Fibroblast of lung (primary cell): ENCODE results near the gene FILIP1L. TPM values are rescaled to one million over a fixed set of nuclear protein-coding genes. Genes with fewer than 3 reads are reported as not detected.

Experiments
- DNase-seq, 2 donors: peaks; one replicate each; pipeline versions ENCODE4 v3.0.0 to v3.0.0-alpha.2; 2010; ENCODE audit warnings: low read depth in 2 of 2
- H2AFZ ChIP-seq: 2 replicates; pipeline ENCODE4 v1.5.1; 2012; ENCODE audit warnings: low read length, control low read depth, inconsistent platforms
- H3K27ac ChIP-seq: 2 replicates; pipeline ENCODE4 v1.5.1; 2011; ENCODE audit warnings: low read length, control low read depth; ENCODE audit not compliant: insufficient read depth
- H3K27me3 ChIP-seq: 2 replicates; pipeline ENCODE4 v1.5.1; 2011; ENCODE audit warnings: mild to moderate bottlenecking, low read length; ENCODE audit not compliant: control insufficient read depth, insufficient read depth
- H3K36me3 ChIP-seq: 2 replicates; pipeline ENCODE4 v1.5.1; 2011; ENCODE audit warnings: low read length; ENCODE audit not compliant: control insufficient read depth, insufficient read depth
- H3K4me1 ChIP-seq: 2 replicates; pipeline ENCODE4 v1.5.1; 2011; ENCODE audit warnings: low read length; ENCODE audit not compliant: control insufficient read depth, insufficient read depth; ENCODE audit errors: extremely low read depth
- H3K4me2 ChIP-seq: 2 replicates; pipeline ENCODE4 v1.5.1; 2011; ENCODE audit warnings: low read length, control low read depth; ENCODE audit not compliant: insufficient read depth; ENCODE audit errors: extremely low read depth
- H3K4me3 ChIP-seq, 4 experiments: fragments of 200-600 bp in 1 of 4; sonication (generic) in 1 of 4; replicated peaks in 1 of 4; 2 replicates each; pipeline ENCODE4 v1.5.1; 2011 to 2016; ENCODE audit warnings: low read length in 4 of 4, low read depth in 3 of 4, mild to moderate bottlenecking in 3 of 4, control low read depth in 2 of 4, inconsistent platforms in 1 of 4, mixed read lengths in 1 of 4; ENCODE audit not compliant: insufficient read depth in 1 of 4; ENCODE audit errors: control extremely low read depth in 1 of 4
- H3K79me2 ChIP-seq: 2 replicates; pipeline ENCODE4 v1.5.1; 2012; ENCODE audit warnings: mild to moderate bottlenecking, low read length, inconsistent platforms; ENCODE audit not compliant: control insufficient read depth, insufficient read depth
- H3K9ac ChIP-seq: 2 replicates; pipeline ENCODE4 v1.5.1; 2011; ENCODE audit warnings: mild to moderate bottlenecking, low read length, control low read depth; ENCODE audit not compliant: insufficient read depth
- H3K9me3 ChIP-seq: 2 replicates; pipeline ENCODE4 v1.5.1; 2012; ENCODE audit warnings: low read depth, low read length; ENCODE audit not compliant: control insufficient read depth, insufficient read depth
- H4K20me1 ChIP-seq: 2 replicates; pipeline ENCODE4 v1.5.1; 2011; ENCODE audit warnings: low read length; ENCODE audit not compliant: control insufficient read depth, insufficient read depth; ENCODE audit errors: extremely low read depth
- CTCF ChIP-seq, 2 donors: IDR thresholded peaks in 1 of 2; conservative IDR thresholded peaks in 1 of 2; 1 replicate in 1 of 2; 2 replicates in 1 of 2; pipeline ENCODE4 v1.5.1; 2011 to 2012; ENCODE audit warnings: low read length in 2 of 2, control low read depth in 1 of 2, inconsistent platforms in 1 of 2, low read depth in 1 of 2, mild to moderate bottlenecking in 1 of 2
- EZH2 ChIP-seq: IDR thresholded peaks from 2 replicates; pipeline ENCODE4 v1.5.1; 2012; ENCODE audit warnings: low read length, control low read depth, mild to moderate bottlenecking; ENCODE audit errors: missing control alignments
- polyA plus RNA-seq, 2 donors: library from polyadenylated mRNA; depleted of rRNA in 1 of 2; stranded (reverse) in 1 of 2; unstranded in 1 of 2; fragments of >200 nt; gene quantifications; 2 replicates each; pipeline ENCODE4 v1.2.1, GENCODE V29; 2011 to 2012; ENCODE audit warnings: missing spikeins in 1 of 2
- total RNA-seq: library from RNA; depleted of rRNA; stranded (reverse); fragments of >200 nt; gene quantifications from 2 replicates; pipeline ENCODE4 v1.2.1, GENCODE V29; 2014

The FILIP1L gene
- total and polyA plus RNA-seq, 2 donors (not counting 1 experiment from before 2014, with no cell fraction given): 92.8 to 126 TPM

GRCh38 chr3:99838755-99839154, 275.5 kb downstream of the FILIP1L start:
- H3K4me3 ChIP-seq: no peak overlapping the region
- no peaks in the 10 kb centered on the region for H4K20me1 ChIP-seq
- no peaks in the 10 kb centered on the region for H3K9me3 ChIP-seq
- TF ChIP-seq CTCF (conservative IDR thresholded peaks at IDR 0.05 in 1 of 2, IDR thresholded peaks at IDR 0.05 in 1 of 2; ENCODE audit: low read depth in 1 of 2, low read length in 2 of 2) (no peak), EZH2 (no peak)
- H3K27ac ChIP-seq: no peak overlapping the region
- H3K36me3 ChIP-seq: no peaks in the 10 kb centered on the region
- H3K79me2 ChIP-seq: peaks cover 2% of the 10 kb centered on the region
- peaks cover 2% of the 10 kb centered on the region for H3K4me1 ChIP-seq
- no peak overlapping the region for H3K9ac ChIP-seq
- DNase-seq: no peak
- no peak overlapping the region for H3K4me2 ChIP-seq
- no peak overlapping the region for H2AFZ ChIP-seq
- H3K27me3 ChIP-seq: no peaks in the 10 kb centered on the region

DNA sequence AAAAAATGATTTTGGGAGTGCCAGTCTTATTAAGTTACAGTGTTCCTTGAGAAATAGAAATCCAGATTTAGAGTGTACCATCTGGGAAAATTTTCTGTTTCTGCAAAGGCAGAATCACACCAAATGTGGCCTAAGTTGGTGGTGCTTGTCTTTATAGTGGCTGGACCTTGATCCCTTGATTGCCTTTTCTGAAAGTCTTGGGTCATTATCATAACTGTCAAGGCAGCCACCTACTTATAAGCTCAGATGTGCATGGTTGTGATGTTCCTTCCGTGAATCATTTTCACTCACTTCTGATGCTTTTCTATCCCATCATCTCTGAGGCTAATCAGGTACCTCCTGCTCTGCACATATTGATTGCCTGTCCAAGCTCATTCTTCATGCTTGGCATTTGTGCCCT, 276.6 kb downstream of the FILIP1L start:
- Histone ChIP-seq H3K4me3 (no peak overlapping the region), H3K27ac (no peak overlapping the region), H3K9ac (no peak overlapping the region), H3K79me2 (peaks cover 2% of the 10 kb centered on the region), H3K4me2 (no peak overlapping the region), H3K27me3 (no peaks in the 10 kb centered on the region), H2AFZ (no peak overlapping the region), H3K4me1 (peaks cover 2% of the 10 kb centered on the region), H3K36me3 (no peaks in the 10 kb centered on the region), H3K9me3 (no peaks in the 10 kb centered on the region), H4K20me1 (no peaks in the 10 kb centered on the region)
- TF ChIP-seq CTCF (conservative IDR thresholded peaks at IDR 0.05 in 1 of 2, IDR thresholded peaks at IDR 0.05 in 1 of 2; ENCODE audit: low read depth in 1 of 2, low read length in 2 of 2): no peak
- TF ChIP-seq EZH2: no peak
- no peak for DNase-seq

DNA sequence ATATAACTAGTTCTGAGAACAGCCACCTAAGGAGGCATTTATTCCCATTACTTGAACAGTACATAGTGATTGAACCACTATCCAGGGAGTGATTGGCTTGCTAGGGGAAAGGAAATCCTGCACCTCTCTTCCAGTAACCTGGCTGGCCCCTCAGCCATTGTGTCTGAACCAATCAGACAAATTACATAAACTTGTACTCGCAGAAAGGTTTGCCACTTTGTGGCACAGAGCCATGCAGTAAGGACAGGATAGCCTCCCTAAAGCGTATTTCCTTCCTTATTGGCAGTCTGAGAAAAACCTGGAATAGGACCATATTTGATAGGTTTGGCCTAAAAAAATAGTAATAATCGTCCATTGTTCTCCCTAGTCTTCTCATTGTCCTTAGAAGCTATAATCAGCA, 277.6 kb downstream of the FILIP1L start:
- no peaks in the 10 kb centered on the region for H3K9me3 ChIP-seq
- no peaks in the 10 kb centered on the region for H4K20me1 ChIP-seq
- H3K4me2 ChIP-seq: no peak overlapping the region
- no peak overlapping the region for H3K9ac ChIP-seq
- no peaks in the 10 kb centered on the region for H3K27me3 ChIP-seq
- H3K27ac ChIP-seq: no peak overlapping the region
- no peak overlapping the region for H3K4me3 ChIP-seq
- DNase-seq: no peak
- peaks cover 2% of the 10 kb centered on the region for H3K4me1 ChIP-seq
- H3K36me3 ChIP-seq: no peaks in the 10 kb centered on the region
- no peaks in the 10 kb centered on the region for H3K79me2 ChIP-seq
- TF ChIP-seq EZH2 (no peak), CTCF (conservative IDR thresholded peaks at IDR 0.05 in 1 of 2, IDR thresholded peaks at IDR 0.05 in 1 of 2; ENCODE audit: low read depth in 1 of 2, low read length in 2 of 2) (no peak)
- H2AFZ ChIP-seq: no peak overlapping the region
